Fibroblast of skin of right quadriceps (primary cell): ENCODE results near the gene LRP1B.

Source experiments
- DNase-seq: peaks from one replicate; pipeline ENCODE4 v3.0.0-alpha.2; 2013

LRP1B gene

GRCh38 chr2:141728886-141729285 is 401.9 kb downstream of the LRP1B start:
- DNase-seq = no peak

- no peak for DNase-seq
Measured at GRCh38 chr2:141728142-141728541, 402.7 kb downstream of the LRP1B start.

DNA sequence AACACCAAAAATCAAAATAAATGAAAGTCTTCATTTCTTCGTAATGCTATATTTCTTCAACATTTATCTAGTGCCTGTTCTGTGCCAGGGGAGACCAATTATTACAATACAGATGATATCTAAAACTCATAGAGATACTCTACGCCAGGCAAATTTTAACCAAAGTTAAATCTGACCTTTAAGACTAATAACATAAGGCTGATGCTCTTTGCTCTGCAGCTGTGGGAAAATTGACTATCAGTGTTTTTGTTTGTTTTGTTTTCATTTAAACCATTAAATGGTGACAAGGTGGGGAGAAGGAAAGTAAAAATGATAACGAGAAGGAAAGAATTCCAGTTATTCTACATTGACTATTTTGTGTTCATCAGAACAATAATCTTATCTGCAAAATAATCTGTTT is 406.4 kb downstream of the LRP1B start:
- no peak for DNase-seq

DNA sequence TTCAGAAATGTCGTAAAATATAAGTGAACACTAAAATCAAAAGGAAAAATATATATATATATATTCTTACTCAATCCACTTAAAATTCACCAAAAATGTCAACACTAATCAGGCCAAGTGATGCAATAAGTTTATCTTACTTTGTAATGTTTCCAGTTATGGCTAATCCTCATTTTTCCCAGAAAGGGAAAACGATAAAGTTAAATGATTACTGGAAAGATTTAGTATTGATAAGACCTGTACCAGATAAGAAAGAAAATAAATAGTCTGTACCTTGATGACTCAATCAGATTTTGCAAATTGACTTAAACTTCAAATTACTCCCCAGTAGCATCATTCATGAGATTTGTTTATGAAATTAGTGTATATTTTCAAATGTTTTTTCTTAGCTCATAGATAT is 407.0 kb downstream of the LRP1B start:
- no peak for DNase-seq

GRCh38 chr2:141720476-141720875 is 410.3 kb downstream of the LRP1B start:
- no peak for DNase-seq

DNA sequence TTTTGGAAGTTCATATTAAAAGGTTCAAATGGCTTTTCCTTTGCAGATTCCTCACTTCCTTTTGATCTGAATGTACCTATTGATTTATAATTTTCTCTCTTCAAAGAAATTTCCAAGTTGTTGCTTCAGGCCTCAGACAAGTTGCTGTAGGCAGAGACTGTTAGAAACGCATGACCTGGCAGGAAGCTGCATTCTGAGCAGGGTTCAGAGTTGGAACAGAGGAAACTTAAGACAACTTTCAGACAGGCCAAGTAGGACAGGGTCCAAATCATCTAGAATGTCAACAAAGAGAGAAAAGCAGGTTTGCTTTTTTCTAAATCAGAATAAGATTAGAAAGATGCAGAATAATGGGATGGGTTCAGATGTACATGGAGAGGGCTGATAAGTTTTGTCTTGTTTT is 416.3 kb downstream of the LRP1B start:
- DNase-seq = no peak

DNA sequence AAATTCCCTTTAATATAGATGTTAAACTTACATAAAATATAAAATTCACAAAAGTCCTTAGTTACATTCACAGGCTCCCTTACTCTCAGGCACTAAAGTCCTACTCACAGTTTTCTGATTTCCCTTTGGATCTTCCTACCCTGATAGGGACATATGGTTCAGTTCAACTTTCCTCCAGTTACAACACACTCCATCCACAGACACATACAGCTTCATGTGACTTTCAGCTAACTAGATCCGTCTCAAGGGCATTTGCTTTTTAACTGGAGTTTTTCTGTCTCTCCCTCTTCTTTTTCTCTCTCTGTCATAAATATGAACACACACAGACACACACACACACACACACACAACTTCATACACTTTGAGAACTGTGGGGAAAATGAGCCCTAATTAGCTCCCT is 419.2 kb downstream of the LRP1B start:
- no peak for DNase-seq

- no peak for DNase-seq
Measured at GRCh38 chr2:141710589-141711239, 420.1 kb downstream of the LRP1B start.

DNA sequence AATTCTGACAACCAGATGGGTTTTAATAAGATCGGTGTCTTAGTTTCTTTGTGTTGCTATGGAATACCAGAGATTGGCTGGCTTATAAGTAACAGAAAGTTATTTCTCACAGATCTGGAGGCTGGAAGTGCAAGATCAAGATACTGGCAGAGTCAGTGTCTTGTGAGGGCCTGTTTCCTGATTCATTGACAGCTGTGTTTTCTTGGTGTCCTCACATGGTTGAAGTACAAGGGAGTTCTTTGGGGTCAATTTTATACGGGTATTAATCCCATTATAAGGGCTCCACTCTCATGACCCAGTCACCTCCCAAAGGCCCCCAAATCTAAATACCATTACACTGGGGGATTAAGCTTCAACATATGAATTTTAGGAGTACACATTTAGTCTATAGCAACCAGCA is 421.1 kb downstream of the LRP1B start:
- DNase-seq = no peak

DNA sequence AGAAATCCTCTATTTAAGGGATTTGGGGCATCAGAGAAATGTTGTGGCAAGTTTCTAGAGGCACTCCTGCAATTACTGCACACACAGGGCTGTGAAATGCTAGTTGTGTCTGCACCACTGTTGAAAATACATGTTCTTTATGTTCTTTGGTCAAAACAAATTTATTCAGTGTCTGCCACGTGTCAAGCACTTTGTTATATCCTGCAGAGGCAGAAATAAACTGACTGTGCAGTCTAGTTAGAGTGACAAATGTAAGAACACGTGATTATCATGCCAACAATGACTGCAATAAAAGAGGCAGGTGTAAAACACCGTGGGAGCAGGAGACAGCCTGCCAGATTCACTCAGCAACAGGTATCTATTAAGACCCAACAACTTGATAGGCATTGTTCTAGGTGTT is 423.3 kb downstream of the LRP1B start:
- no peak for DNase-seq

- DNase-seq = no peak
Measured at GRCh38 chr2:141704541-141704940, 426.3 kb downstream of the LRP1B start.

DNA sequence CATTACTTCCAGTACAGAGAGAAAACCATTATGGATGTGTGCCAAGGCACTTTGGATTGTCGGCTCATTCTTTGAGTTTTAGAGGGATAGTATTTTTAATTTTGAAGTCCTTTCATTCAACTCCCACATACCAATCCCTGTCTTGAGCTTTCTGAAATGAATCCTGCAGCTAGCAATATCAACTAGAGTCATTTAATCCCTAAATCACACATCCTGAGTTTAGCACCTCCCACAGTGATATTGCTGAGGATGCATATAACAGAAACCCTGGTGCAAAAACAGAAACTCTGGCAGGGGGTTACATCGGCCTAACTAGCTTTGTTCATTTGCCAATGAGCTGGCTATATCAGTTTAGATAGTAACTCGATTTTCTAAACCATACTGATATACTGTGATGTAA is 427.3 kb downstream of the LRP1B start:
- DNase-seq = no peak

DNA sequence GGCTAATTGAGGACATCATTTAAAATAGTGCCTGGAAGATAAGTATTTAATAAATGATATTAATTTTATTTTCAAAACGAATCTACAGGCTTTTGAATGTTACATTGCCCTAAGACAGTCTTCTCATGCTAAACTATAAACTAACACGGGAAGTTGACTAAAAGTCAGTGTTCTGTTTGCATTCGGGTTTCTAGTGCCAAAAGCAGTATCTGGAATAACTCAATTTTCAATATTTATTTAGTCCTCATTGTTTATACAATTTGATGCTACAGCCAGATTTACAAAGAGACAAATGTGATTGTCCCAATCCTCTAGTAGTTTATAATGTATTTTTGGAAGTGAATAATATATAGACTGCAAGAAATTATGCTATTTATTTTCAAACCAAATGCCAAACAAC is 429.2 kb downstream of the LRP1B start:
- no peak for DNase-seq

GRCh38 chr2:141699573-141699972 is 431.2 kb downstream of the LRP1B start:
- DNase-seq = no peak

DNA sequence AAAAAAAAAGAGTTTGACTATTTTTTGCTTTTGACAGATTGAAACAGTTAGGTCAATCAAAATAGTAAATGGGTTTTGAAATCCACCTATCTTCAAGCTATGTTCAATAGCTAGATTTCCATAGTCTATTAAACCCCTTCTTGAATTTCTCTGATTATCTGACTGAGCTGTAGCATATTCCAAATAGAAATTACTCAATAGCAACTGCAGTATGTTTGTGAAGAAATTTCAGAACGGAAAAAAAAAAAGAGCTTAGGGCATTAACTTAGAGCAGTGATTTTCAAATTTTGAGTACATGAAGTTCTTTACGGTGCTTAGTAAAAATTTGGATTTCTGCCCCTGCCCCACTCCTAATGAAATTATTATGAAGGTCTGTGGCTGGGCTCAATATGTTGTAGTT is 432.3 kb downstream of the LRP1B start:
- DNase-seq = no peak

DNA sequence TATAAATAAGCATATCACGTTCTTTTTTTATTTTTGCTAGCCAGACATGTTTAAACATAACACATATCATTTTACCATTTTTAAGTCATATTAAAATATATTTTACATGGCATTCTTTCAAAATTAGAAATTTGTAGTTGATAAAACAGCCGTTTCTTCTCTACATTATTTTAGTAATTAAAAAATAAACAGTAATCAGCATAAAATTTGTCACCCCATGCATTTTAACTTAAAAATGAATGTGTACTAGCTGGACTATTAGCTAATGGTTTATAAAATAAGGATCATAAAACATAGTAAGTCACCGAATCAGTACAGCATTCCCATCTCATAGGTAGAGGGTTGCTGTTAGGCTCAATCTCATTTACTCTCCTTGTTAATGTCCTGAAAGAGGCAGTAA is 433.8 kb downstream of the LRP1B start:
- DNase-seq = no peak

GRCh38 chr2:141694180-141694579 is 436.6 kb downstream of the LRP1B start:
- DNase-seq = no peak

DNA sequence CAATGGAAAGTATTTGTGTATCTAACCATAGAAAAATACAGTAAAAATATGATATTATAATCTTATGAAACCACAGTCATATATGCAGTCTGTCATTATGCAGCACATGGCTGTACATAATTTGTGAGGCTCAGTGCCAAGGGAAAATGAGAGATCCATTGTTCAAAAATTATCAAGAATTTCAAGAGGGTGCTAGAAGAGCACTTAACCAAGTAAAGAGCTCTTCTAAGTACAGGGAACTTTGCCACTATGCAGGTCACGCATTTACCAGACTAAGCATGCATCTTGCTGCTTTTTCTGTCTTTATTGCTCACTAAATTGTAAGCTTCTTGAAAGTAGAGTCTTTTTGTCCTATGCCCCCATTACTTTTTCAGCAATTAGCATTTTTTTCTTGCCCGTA is 438.0 kb downstream of the LRP1B start:
- no peak for DNase-seq

DNA sequence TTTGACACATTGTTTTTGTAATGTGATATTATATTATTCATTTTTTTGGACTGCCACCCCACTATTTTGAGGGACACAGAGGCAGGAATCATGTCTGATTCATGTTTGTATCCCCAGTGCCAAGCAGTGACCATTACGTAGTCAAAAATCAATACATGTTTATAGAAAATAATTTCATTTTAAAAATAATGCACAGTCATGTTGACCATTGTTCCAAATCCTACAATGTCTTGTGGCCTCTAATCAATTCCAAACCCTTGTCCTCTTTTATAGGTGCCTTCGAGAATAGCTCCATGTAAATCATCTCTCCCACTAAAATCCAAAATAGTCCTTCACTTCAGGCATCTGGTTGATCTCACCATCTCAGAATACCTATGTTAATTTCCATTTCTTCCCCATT is 454.7 kb downstream of the LRP1B start:
- no peak for DNase-seq

DNA sequence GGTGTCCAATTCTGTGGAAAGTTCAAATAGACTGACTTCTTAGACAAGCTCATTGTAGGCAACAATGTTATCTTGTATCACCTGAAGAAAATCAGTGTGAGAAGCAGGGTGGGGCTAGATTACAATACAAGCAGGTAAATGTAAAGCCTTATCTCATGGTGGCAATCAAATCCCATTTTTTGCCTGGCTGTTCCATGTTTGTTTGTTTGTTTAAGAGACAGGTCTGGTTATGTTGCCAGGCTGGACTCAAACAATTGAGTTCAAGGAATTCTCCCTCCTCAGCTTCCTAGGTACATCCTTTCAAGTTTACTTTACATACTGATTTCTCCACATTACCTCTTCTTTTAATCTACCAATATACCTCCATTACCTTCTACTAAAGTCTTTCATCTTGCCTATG is 464.6 kb downstream of the LRP1B start:
- DNase-seq = no peak

- no peak for DNase-seq
Measured at GRCh38 chr2:141660232-141660631, 470.6 kb downstream of the LRP1B start.

GRCh38 chr2:141654311-141654710 is 476.5 kb downstream of the LRP1B start:
- no peak for DNase-seq

DNA sequence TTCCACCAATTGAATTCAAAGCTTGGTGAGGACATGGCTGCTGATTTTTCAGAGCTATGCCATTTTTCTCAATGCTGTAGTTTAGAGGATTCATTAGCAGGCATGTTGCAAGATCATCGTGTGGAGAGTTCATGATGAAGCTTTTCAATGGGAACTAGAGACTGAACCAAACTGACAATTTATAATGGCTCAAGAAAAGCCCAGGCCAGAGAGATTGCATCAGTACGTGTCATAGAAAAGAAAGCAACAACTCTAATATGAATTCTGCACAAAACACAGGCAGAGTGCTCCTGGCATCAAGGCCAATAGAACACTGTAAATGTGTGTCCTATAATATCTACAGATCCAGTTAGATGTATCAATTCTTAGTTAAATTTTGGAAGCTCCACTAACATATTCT is 477.6 kb downstream of the LRP1B start:
- DNase-seq = no peak

- DNase-seq = no peak
Measured at GRCh38 chr2:141652308-141652707, 478.5 kb downstream of the LRP1B start.

GRCh38 chr2:141647353-141647752 is 483.5 kb downstream of the LRP1B start:
- DNase-seq = no peak

- peak; percentile 36 for DNase-seq
Measured at GRCh38 chr2:141641462-141641861, 489.4 kb downstream of the LRP1B start.
